GM21786 (cell line): ENCODE results near the gene DPH5.
"Not testable (repeated sequence)": the region's sequence is repeated elsewhere in the genome, so short reads cannot be mapped to it uniquely, and the experiment has no call there.

Source experiments
- ATAC-seq: cut with Tn5 transposase; IDR thresholded peaks from one replicate; pipeline ENCODE4 v1.9.1; 2021; ENCODE audit not compliant: unreplicated experiment

Gene DPH5

DNA sequence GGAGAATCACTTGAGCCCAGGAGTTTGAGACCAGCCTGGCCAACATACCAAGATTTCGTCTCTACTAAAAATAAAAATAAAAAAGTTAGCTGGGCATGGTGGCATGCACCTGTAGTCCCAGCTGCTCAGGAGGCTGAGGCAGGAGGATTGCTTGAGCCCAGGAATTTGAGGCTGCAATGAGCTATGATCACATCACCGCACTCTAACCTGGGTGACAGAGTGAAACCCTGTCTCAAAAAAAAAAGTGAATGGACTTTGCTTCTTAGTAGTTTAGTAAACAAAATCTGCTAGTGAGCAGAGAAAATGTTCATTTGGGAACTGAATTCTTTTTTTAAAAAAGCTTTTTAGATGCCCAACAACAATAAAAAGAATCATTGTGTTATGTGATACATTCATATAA lies 6.5 kb upstream of the DPH5 start:
- not testable (repeated sequence) for ATAC-seq

DNA sequence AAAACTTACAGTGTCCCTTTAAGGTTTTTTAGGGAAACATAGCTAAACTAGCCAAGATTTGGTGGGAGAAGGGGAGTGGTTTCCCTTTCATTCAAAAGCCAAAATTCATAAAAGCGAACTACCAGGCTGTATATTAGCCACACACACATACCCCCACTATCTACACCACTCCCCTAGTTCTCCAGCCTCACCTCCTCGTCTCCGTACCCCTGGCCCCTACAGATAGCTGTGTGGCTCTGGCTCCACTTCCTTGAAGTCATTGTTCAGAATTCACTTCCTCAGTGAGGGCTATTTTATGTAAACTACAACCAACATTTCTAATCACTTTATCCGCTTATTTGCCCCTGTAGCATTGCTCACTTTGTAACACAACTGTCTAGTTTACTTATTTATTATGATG lies 5.3 kb upstream of the DPH5 start:
- ATAC-seq: no peak

DNA sequence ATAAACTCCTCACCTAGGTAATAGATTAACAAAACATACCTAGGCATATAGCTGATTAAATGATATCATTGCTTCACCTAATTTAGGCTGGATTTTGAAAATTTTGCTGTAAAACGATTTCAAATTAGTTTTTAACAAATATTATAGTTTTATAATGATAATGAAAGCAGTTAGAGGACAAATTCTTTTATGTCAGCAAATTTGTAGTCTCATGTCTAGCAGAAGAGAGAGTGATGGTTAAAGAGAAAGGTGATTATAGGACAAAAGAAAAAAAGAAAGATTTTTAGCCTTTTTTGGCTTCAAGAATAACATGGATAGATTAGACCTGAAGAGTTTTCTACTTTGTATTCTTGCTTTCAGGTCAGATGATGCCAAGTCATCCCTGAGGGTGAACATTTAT lies 3.6 kb upstream of the DPH5 start:
- ATAC-seq: no peak

DNA sequence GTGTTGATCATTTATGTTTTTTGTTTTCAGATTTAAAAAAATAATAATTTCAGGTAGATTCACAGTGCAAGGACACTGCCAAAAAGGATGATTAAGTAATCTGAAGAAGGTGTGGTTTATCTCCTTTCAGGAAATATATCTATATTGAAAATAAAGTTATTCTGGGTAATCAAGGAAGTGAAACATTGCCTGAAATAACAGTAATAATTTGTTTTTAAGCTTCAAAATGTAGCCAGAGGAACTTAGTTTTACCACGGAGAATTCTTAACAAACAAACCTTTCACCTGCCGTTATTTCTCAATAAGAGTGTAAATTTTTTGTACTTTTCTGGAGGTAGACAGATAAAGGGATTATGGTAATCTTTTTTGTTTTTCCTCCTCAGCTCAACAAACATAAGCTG lies 2.9 kb upstream of the DPH5 start:
- no peak for ATAC-seq

DNA sequence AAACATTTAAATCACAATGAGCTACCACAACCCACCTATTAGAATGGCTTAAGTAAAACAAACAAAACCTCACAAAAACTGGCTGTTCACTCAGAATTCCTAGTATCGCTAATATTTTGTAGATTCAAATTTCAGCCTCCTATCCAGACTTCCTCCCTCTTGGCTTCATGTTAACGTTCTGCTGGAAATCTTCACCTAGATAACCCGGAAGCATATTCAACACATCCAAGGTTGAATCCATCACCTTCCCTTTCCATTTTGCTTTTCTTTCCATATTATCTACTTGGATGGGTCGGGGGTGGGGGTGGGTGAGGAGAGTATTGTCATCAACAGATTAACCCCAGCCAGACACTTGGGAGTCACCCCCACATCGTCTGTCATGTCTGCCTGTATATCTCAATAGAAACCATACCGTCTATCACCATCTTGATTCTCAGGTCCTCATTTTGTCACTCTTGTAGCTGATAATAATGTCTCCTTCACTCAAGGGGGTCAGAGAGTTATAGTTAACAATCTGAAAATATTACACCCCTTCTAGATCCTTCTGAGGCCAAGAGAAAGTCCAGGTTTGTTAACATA lies 1.7 kb upstream of the DPH5 start:
- ATAC-seq: no peak

DNA sequence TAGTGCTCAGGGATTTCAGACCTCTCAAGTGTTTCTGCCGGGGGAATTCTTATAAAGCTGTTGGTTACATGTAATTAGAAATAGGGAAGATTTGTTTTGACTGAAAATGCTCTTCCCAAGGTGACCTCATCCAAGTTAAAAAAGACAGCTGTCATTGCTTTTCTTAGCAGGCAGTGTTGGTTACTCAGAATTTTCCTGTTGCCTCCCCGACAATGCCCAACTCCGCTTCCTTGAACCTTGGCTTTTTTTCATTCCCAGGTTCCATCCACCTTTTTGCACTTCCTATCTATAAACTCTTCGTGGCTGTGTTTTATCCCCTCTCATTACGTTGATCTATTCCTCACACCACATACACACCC lies 825 bp upstream of the DPH5 start:
- no peak for ATAC-seq

DNA sequence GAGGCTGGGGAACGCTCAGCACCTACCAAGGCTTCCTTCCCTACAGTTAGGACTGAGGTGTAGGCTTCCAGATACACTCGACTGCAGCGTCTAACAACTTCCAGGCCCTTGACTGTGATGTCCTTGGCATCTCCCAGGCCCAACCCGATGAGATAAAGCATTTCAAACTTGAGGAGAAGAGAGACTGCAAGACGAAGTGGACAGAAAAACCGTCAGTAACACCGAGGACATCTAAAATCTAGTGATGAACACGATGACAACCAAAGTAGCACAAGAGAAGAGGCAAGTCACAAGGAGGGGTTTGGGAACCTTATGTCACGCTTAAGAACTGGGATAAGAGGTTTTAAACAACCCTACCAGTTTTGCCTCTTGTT lies 314 bp downstream of the DPH5 start:
- ATAC-seq: peak; percentile 19

DNA sequence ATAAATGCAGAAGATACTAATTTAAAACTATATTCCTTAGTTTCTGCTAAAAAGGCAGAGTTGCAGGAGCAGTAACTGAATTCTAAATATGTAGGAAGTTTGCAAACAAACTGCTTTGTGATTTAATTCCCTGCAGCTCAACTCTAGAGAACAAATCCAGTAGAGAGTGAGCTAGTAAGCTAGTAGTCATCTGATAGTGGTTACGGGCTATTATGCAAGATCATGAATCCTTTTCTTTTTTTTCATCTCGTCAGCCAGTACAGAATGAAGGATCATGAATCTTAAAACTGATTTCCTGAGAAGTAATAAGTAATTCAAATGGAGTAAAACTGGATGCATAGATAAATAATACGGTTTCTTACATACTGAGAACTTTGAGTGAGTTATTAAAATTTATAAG lies 3.3 kb downstream of the DPH5 start:
- ATAC-seq: no peak

DNA sequence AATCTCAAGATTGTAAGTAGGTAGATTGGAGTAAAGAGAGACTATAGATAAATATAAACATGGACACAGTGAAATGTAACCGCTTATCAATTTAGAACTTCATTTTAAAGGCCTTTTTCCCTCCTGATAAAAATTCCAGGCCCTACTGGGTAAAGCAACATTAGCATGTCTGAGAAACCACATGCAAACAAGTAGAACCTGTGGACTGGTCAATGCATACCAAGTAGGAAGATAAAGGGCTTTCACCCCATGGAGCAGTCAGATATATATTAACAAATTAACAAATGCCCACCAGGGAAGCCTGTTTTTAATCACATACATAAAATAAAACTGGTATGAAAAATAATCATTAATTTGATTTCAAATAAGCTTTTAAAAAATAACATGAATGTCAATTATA lies 8.1 kb downstream of the DPH5 start:
- ATAC-seq: no peak

DNA sequence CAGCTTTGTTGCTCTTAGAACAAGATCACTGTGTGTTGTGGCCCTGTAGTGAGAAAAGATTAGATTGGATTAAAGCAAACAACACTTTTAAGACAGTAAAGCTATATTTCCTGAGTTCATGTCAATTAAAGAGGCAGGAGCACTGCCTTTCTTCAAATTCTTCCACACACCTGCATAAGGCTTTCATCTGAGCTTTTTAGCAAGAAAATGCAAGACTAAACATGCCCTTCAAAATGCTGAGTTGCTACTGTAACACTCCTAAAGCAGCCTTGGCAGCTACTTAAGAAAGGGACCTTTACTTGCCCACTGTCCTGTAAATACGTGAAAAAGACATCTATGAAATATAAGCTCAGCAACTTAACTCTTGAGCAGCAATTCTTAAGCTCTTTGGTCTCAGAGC lies 11.8 kb downstream of the DPH5 start:
- ATAC-seq: no peak

DNA sequence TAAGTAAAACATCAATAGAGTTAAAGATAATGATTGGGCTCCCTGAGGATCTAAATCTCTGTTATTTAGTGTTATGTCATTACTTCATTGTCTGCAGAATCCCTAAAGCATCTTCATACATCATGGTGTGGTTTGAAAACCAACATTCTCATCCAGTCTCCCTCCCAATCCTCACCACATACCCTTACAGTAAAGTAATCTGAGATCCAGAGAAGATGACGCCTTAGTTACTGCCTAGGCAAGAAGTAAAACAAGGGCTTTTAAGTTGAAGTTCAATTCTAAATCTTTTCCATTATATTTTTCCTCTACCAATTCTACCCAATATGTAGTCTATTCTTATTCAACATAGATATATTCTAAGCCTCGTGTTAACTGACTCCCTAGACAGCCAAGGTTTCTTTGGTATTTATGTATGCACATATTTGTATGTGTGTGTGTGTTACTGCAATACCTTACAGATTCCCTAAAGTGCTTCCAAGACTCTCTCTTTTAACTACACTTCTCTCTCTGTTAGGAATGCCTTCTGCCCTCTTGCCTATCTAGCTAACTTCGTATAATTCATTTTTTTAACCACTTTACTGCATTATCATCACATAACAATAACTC lies 17.3 kb downstream of the DPH5 start:
- no peak for ATAC-seq

DNA sequence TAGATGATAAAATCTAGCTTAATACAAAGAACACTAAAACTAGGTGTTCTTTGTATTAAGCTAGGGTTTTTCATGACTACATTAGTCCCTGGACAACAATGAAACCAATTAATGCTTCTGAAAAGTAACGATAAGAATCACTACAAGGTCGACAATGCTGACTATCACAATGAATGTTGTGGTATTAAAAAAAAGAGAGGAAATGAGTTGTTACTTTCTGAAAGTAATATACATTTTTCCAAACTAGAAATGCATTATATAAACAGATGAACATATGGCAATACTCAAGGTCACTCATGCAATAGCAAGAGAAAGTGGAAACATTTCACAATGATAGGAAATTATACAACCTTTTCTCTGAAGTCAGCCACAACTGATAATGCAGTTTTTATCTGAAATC lies 19.0 kb downstream of the DPH5 start:
- no peak for ATAC-seq

DNA sequence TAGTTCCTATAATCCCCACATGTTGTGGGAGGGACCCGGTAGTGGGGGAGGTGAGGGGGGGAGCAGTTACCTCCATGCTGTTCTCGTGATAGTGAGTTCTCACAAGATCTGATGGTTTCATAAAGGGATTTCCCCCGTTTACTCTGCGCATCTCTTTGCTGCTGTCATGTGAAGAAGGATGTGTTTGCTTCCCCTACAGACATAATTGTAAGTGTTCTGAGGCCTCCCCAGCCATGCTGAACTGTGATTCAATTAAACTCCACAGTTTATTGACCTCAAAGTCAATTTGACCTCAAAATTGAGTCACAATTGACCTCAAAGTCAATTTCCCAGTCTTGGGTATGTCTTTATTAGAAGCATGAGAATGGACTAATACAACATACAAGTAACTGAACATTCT lies 19.7 kb downstream of the DPH5 start:
- ATAC-seq: no peak

DNA sequence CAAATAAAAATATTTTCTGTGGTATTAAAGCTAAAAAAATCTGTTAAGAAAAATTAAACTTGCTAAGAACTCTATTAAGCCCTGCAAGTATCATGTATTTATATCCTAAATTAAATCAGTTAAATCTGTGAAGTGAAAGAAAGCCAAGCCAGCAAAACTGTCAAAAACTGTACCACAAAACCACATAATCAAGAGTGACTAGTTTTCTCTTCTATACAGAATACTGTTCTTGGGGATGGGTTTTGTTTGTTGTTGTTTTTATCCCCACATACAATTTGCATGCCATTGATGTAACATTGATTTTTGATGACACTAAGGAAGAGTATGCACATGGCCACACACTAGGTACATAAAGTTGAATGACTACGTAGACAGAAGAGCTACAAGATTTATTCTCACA lies 20.4 kb downstream of the DPH5 start:
- no peak for ATAC-seq

DNA sequence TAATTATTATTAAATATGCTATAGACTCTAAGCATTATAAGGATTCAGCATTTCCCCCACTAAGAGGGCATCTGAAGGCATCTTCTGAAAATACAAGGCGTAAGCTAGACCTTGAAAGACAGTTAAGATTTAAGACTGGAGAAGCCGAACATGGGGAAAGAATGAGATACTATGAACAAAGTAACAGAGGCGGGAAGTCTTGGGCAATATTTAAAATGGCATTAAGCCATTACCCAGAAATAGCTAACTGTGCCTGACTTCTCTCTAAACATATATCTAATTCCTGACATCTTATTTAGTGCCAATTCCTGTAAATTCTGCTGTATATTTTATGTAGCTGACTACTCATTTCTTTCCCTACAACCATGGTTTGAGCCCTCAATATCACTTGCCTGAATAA lies 20.9 kb downstream of the DPH5 start:
- ATAC-seq: no peak

DNA sequence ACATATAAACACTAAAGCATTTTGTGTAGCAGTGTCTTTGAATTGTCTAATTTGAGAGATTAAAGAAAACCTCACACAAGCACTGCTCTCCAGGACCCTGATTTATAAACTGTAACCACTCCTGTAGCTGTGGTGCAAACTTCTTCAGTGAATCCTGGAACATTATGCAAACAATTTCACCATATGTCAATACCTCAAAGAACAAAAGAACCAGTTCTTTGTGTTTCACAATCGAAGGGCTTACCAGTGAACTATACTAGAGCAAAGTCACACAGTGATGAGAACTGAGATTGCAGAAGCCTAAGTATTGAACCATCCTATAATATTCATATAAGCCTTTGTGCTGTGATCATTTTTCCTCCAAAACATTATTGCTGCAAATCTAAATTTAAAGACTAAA lies 21.5 kb downstream of the DPH5 start:
- ATAC-seq: no peak

DNA sequence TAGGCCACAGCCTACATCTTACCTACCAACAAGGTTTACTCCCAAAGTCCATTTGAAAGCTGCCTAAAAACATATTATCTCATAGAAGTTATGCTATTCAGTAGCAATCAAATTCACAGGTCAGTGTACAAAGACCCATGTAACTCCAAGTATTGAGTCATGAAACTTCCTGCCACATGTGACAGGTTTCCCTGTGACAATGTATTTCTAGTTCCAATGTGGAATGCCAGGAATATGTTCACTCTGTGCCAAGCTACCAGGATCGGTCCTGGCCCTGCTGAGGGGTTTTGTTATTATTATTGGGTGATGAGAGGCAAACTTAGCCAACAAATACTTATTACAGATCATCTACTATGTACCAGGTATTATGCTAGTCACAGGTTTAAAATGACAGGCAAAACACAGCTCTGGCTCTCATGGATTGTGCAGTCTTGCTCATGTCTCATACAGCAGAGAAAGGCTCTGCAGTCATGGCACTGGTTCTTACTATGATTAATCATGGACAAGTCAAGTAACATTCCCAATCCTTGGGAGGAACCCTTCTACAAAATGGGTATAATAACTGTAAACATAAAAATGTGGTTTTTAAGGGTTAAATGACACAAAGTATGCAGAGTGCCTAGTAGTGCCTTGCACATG lies 22.5 kb downstream of the DPH5 start:
- ATAC-seq: no peak

DNA sequence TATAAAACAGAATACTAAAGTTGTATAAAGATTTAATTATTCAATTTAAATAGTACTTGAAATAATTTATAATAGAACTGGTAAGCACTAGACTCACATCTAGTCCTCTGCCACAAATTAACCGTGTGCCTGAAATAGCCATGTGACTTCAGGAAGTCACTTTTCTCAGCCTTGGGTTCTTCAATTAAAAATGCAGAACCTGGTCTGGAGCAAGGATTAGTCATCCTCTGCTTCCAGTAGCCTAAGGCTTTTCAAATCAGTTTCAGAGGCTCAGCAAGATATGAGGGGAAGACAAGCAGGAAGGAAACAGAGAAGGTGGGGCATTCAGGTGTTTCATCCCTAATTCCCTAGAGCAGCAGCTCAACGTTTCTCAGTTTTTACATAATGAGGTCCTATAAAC lies 23.0 kb downstream of the DPH5 start:
- ATAC-seq: no peak

DNA sequence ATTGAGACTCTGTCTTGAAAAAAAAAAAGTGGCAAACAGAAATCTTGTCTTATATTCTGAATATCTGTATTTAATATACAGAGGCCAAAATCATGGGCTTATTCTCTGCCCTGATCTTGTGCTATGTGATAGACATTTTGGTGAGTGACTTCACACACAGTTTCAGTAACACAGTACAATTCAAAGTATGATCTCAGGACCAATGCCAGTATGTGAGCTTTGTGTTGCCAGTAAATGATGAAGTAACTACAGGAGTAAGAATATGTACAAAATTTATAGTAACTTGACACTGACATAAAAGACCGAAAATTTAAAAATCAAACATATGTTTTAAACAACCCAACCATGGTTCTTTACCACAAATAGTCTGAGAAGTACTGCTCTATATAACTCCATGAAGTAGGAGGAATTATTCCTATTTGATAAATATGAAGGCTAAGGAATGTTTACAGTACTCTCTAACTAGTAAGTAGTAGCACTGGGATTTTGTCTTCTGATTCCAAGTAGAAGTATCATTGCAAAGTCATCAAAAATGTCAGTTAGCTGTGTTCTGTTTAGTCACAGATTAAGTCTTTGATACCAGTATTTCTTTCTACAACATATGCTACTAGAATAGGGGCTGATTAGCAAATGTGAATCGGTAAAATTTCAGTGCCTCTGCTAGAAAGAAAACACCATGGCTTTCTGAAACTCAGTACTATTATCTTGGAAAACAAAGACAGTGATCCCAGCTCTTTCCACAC lies 25.3 kb downstream of the DPH5 start:
- no peak for ATAC-seq

DNA sequence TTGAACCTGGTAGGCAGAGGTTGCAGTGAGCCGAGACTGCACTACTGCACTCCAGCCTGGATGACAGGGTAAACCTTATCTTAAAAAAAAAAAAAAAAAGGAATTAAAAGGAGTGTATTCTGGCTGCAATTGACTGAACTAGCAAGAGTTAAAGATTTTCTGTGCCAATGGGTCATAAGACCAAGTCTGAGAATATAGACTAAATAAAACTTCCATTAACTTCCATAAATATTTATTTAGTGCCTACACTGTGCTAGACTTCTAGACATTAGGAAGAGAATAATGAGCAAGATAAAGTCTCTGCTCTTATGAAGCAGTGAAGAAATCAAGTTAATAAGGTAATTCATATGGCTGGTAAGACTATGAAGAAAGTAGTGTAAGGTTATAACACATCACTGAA lies 27.2 kb downstream of the DPH5 start:
- no peak for ATAC-seq

DNA sequence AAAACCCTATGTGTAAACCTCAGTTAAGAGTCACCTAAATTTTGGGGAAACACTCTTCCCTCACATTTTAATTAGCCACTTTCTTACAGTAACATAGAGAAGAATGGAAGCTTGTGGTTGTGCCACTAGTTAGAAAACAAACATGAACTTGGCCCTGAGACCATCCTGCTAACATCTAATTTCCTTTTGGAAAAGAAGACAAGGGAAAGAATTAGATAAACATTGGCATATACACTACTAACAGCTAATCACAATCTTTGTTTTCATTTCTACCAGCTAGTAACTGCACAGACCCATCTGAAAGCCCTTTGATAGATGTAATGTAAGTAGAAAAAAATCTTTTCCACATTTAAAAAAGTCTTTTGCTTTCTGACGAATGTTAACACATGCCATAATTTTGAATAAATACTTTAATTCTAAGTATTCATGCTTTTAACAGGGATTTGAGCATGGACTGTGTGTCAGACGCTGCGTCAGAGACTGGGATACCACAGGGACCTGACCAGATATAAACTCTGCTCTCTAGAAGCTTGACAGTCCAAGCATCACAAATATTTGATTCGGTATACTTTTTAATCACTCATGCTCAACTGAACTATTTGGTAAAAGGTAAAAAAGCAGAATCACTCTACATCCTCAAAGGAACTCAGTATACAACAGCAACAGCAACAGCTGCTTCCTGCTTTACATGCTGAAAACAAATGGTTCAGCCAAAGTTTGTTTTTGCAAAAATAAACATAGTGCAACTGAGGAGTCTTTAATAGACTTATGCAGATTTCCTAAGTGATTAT lies 30.2 kb downstream of the DPH5 start:
- no peak for ATAC-seq
